Measurements from ENCODE around the gene RHBDD3.

- TF ChIP-seq GATA2 (IDR thresholded peaks at IDR 0.05; ENCODE audit: low read depth, low read length) = no peak
- no peak for TF ChIP-seq GATA3 (IDR thresholded peaks at IDR 0.05; ENCODE audit: low read depth, low read length)
Observed at GRCh38 chr22:29267462-29267857, 321 bp downstream of the RHBDD3 start.
